DOHH2 (cell line): ENCODE data around the gene CEP95.

Source experiments
- H3F3A ChIP-seq: fragments of 200-600 bp; sonication (generic), shearing (Covaris generic); 2 replicates; pipeline ENCODE4 v1.6.0; 2016; ENCODE audit warnings: antibody characterized with exemption, mild to moderate bottlenecking; ENCODE audit not compliant: control insufficient read depth, insufficient read depth
- H3K27ac ChIP-seq: fragments of 200-600 bp; sonication (generic); 2 replicates; pipeline ENCODE4 v1.5.1; 2014; ENCODE audit warnings: low read depth, mild to moderate bottlenecking, low read length, moderate library complexity
- H3K27me3 ChIP-seq: fragments of 200-600 bp; sonication (generic); 2 replicates; pipeline ENCODE4 v1.6.1; 2014; ENCODE audit warnings: mild to moderate bottlenecking, low read length, mixed read lengths; ENCODE audit not compliant: control insufficient read depth
- H3K36me3 ChIP-seq: fragments of 200-600 bp; sonication (generic); 2 replicates; pipeline ENCODE4 v1.6.1; 2014; ENCODE audit warnings: mild to moderate bottlenecking, low read length, moderate library complexity, mixed read lengths; ENCODE audit not compliant: control insufficient read depth
- H3K4me1 ChIP-seq: fragments of 200-600 bp; sonication (generic); 2 replicates; pipeline ENCODE4 v1.6.1; 2014; ENCODE audit warnings: mild to moderate bottlenecking, low read length, mixed read lengths; ENCODE audit not compliant: control insufficient read depth
- H3K4me2 ChIP-seq: fragments of 200-600 bp; sonication (generic); 2 replicates; pipeline ENCODE4 v1.6.0; 2014; ENCODE audit warnings: mild to moderate bottlenecking, low read length, moderate library complexity
- H3K4me3 ChIP-seq: fragments of 200-600 bp; sonication (generic); 2 replicates; pipeline ENCODE4 v1.5.1; 2014; ENCODE audit warnings: mild to moderate bottlenecking, low read length, mixed read lengths
- H3K79me2 ChIP-seq: fragments of 200-600 bp; sonication (generic); 2 replicates; pipeline ENCODE4 v1.6.1; 2014; ENCODE audit warnings: mild to moderate bottlenecking, low read length, mixed read lengths; ENCODE audit not compliant: control insufficient read depth
- H3K9me2 ChIP-seq: fragments of 200-600 bp; sonication (generic); replicated peaks from 2 replicates; pipeline ENCODE4 v1.6.1; 2014; ENCODE audit warnings: mild to moderate bottlenecking, low read length, mixed read lengths; ENCODE audit not compliant: control insufficient read depth
- H3K9me3 ChIP-seq: fragments of 200-600 bp; sonication (generic); 2 replicates; pipeline ENCODE4 v1.6.1; 2014; ENCODE audit warnings: antibody characterized with exemption, low read length, mixed read lengths; ENCODE audit not compliant: control insufficient read depth, insufficient read depth
- H4K20me1 ChIP-seq: fragments of 200-600 bp; sonication (generic); 2 replicates; pipeline ENCODE4 v1.6.0; 2014; ENCODE audit warnings: low read depth, mild to moderate bottlenecking, antibody characterized with exemption, low read length, moderate library complexity; ENCODE audit not compliant: control insufficient read depth, insufficient read depth
- EZH2phosphoT487 ChIP-seq: fragments of 200-600 bp; sonication (generic); IDR thresholded peaks from 2 replicates; pipeline ENCODE4 v1.6.1; 2017; ENCODE audit warnings: borderline replicate concordance, mild to moderate bottlenecking, antibody characterized with exemption, low read length, moderate library complexity, mixed read lengths
- TF ChIP-seq, protein P1 (sequence below): fragments of 200-600 bp; sonication (generic); IDR thresholded peaks from one replicate; pipeline ENCODE4 v1.5.1; 2014; ENCODE audit warnings: antibody characterized with exemption, mild to moderate bottlenecking, low read depth, low read length; ENCODE audit not compliant: poor library complexity, severe bottlenecking

CEP95 gene

DNA sequence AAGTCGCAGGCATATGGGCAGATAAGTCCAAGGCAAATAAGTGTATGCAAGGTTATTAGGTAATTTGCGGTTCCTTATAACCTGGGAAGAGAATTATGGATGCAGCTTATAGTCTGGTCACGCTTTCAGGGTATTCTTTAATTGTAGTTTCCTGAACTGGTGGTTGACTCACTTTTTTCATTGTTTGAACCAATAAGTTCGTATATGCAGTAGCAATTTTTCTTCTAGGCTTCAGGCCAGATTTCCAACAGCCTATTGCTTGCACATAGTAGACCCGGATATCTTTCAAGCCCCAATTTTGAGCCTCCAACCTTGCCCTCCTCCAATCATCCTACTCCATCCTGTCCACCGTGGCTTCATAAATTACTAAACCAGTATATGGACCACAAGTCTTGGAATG is 12.8 kb downstream of the CEP95 start:
- Histone ChIP-seq H3K4me2 (no peak overlapping the region), H3F3A (no peaks in the 10 kb centered on the region), H3K4me3 (no peak overlapping the region), H3K36me3 (peaks cover 89% of the 10 kb centered on the region), H4K20me1 (no peaks in the 10 kb centered on the region), H3K27me3 (no peaks in the 10 kb centered on the region), H3K9me2 (no peaks in the 10 kb centered on the region), H3K27ac (no peak overlapping the region), H3K9me3 (no peaks in the 10 kb centered on the region), H3K79me2 (peaks cover 16% of the 10 kb centered on the region), H3K4me1 (no peaks in the 10 kb centered on the region)
- TF ChIP-seq EZH2phosphoT487 = no peak
- TF ChIP-seq, protein P1, sequence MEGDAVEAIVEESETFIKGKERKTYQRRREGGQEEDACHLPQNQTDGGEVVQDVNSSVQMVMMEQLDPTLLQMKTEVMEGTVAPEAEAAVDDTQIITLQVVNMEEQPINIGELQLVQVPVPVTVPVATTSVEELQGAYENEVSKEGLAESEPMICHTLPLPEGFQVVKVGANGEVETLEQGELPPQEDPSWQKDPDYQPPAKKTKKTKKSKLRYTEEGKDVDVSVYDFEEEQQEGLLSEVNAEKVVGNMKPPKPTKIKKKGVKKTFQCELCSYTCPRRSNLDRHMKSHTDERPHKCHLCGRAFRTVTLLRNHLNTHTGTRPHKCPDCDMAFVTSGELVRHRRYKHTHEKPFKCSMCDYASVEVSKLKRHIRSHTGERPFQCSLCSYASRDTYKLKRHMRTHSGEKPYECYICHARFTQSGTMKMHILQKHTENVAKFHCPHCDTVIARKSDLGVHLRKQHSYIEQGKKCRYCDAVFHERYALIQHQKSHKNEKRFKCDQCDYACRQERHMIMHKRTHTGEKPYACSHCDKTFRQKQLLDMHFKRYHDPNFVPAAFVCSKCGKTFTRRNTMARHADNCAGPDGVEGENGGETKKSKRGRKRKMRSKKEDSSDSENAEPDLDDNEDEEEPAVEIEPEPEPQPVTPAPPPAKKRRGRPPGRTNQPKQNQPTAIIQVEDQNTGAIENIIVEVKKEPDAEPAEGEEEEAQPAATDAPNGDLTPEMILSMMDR = no peak

DNA sequence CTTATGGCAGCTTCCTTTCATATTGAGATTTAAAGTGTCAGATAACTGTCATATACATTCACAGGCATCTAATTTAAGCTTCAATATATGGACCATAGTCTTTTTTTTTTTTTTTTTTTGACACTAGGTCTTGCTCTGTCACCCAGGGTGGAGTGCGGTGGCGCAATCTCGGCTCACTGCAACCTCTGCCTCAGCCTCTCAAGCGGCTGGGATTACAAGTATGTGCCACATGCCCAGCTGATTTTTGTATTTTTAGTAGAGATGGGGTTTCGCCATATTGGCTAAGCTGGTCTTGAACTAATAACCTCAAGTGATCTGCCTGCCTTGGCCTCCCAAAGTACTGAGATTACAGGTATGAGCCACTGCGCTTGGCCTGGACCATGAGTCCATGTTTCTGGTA is 13.6 kb downstream of the CEP95 start:
- Histone ChIP-seq H3K27me3 (no peaks in the 10 kb centered on the region), H3K9me2 (no peaks in the 10 kb centered on the region), H4K20me1 (peaks cover under 1% of the 10 kb centered on the region; the same call in 1 of the 2 replicates), H3K9me3 (no peaks in the 10 kb centered on the region), H3K27ac (no peak overlapping the region), H3K4me3 (no peak overlapping the region), H3K4me2 (no peak overlapping the region), H3K79me2 (peaks cover 12% of the 10 kb centered on the region), H3K4me1 (no peaks in the 10 kb centered on the region), H3K36me3 (peaks cover 87% of the 10 kb centered on the region), H3F3A (no peaks in the 10 kb centered on the region)
- TF ChIP-seq EZH2phosphoT487 = no peak
- TF ChIP-seq, protein P1 = no peak

DNA sequence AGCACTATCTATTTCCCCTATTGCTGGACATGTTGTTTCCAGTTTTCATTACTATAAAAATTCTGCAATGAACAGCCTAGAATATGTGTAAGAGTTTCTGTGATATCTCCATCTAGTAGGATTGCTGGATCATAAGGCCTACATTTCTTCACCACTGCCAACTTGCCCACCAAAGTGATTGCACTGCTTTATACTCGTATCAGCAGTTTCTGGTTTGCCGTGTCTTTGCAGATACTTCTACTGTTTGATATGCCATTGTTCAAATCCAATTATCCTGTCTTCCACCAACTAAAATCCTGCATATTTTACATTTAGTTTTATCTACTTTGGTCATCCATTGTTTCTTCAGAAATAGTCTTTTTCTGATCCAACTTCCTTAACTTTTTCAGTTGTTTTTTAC is 21.1 kb downstream of the CEP95 start:
- Histone ChIP-seq H3F3A (no peaks in the 10 kb centered on the region), H3K4me2 (no peak overlapping the region), H3K27me3 (no peaks in the 10 kb centered on the region), H3K4me3 (no peak overlapping the region), H3K9me2 (no peaks in the 10 kb centered on the region), H3K79me2 (no peaks in the 10 kb centered on the region; the same call in 1 of the 2 replicates), H3K9me3 (no peaks in the 10 kb centered on the region), H3K27ac (no peak overlapping the region), H4K20me1 (peaks cover 3% of the 10 kb centered on the region; the same call in 1 of the 2 replicates), H3K36me3 (peaks cover 90% of the 10 kb centered on the region), H3K4me1 (no peaks in the 10 kb centered on the region)
- TF ChIP-seq, protein P1 = no peak
- no peak for TF ChIP-seq EZH2phosphoT487
